HG03571 (cell line): ENCODE results near the gene DLGAP4.

Experiments
- ATAC-seq: cut with Tn5 transposase; IDR thresholded peaks from one replicate; pipeline ENCODE4 v1.9.1; 2021; ENCODE audit not compliant: unreplicated experiment

The DLGAP4 gene

GRCh38 chr20:36275011-36275410 is 31.1 kb upstream of the DLGAP4 start:
- no peak for ATAC-seq

GRCh38 chr20:36275441-36276189 is 30.5 kb upstream of the DLGAP4 start:
- ATAC-seq = no peak

- ATAC-seq = no peak
Observed at GRCh38 chr20:36277546-36277945, 28.6 kb upstream of the DLGAP4 start.

DNA sequence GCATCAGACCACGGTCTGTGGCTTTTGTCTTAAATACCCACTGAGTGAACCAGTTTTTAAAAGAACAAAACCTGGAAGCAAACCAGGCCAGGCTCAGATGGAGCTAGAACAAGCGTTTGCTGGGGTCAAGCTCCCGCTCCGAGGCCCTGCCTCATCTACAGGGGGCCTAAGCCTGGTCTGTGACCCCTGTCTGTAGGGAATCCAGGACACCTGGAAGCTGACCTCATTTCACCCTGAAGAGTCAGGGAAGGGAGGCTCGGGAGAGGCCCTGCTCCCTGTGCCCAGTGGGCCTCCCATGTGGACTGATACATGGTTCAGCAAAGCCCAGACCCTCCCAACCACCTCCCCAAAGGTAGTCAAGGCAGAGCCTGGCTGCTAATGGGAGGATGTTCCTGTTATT is 26.8 kb upstream of the DLGAP4 start:
- no peak for ATAC-seq

DNA sequence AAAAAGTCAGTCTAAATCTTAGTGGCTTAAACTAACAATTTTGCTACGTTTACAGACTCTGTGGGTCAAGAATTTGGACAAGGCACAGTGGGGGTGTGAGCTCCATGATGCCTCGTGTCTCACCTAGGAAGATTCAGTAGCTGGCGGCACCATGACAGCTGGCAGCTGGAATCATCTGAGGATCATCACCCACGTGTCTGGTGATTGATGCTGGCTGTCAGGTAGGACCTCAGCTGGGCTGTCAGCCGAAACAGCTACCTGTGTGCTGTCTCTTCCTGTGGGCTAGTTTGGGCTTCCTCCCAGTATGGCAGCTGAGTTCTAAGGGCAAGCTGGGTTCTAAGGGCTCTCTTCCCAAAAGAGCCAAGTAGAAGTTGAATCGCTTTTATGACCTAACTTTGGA is 26.4 kb upstream of the DLGAP4 start:
- ATAC-seq = no peak

- no peak for ATAC-seq
Observed at GRCh38 chr20:36281785-36282380, 24.3 kb upstream of the DLGAP4 start.

- ATAC-seq = no peak
Observed at GRCh38 chr20:36284751-36285150, 21.4 kb upstream of the DLGAP4 start.

- ATAC-seq = no peak
Observed at GRCh38 chr20:36285746-36286447, 20.2 kb upstream of the DLGAP4 start.

DNA sequence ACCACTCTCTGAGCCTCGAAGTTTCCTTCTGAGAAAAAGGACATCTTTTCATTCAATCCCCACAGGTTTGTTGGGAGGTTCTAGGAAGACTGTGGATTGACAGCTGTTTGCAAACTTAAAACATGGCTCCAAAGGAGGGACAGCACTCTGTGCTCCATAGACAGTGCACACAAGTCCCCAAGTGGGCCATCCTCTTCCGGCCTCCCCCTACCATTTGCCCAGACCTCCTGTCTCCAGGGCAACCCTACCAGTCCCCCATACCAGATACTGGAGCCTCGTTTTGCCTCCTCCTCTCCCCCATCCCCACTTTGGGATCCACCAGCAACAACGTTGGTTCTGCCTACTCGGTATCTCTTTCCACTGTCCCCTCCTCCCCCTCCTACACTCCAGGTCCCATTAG is 8.5 kb upstream of the DLGAP4 start:
- ATAC-seq = no peak

GRCh38 chr20:36298061-36298460 is 8.1 kb upstream of the DLGAP4 start:
- ATAC-seq = no peak

GRCh38 chr20:36298795-36299339 is 7.3 kb upstream of the DLGAP4 start:
- no peak for ATAC-seq

GRCh38 chr20:36299459-36299858 is 6.7 kb upstream of the DLGAP4 start:
- no peak for ATAC-seq

DNA sequence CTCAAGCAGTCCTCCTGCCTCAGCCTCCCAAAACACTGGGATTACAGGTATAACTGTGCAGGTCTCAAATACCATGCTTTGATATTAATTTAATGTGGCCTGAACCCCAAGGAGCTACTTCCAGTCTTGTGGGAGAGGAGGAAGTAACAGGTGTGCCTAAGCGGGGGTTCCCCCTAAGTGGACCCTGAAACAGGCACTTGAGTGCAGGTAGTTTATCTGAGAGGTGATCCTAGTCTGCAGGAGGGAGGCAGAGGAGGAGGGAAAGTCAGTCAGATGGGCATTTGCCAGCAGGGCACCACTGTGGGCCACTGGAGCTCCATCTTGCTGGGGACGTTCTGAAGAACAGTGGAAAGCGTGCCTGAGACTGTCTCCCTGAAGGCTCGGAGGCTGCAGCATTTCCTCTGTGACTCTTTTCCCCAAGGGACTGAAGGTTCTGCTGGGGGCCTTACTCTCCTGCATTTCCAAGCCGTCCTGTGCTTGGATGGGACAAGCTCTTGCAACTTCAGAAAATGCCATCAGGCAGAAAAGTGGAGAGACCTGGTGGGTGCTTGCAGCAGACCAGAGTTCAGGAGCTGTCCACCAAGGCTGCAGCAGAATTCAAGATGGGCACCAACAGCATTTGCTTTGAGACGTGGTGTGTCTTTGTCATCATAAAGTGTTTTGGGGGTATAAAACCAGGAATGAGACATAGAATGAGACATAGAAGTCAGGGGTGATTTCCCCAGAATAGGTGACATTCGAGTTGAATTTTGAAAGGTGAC is 4.6 kb upstream of the DLGAP4 start:
- ATAC-seq = no peak

DNA sequence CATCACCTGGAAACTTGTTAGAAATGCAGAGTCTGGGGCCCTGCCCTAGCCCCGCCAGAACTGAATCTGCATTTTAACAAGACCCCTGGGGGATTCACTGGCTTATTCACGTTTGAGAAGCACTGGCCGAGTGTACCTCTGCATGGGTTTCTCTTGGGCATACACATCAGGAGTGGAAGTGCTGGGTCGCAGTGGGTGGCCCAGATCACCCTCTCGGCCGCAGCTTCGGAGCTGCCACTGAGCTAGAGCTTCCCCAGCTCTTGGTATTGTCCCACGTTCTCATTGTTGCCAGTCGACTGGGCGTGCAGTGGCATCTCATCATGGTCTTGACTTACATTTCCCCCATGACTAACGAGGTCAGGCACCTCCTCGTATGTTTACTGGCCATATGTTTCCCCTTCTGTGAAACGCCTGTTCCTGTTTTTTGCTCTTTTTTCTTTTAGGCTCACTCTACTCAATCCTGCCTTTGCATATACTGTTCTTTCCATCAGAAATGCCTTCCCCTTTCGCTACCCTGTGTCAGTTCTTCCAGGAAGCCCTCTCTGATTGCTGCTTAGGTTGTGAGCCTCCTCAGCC is 3.0 kb upstream of the DLGAP4 start:
- no peak for ATAC-seq

DNA sequence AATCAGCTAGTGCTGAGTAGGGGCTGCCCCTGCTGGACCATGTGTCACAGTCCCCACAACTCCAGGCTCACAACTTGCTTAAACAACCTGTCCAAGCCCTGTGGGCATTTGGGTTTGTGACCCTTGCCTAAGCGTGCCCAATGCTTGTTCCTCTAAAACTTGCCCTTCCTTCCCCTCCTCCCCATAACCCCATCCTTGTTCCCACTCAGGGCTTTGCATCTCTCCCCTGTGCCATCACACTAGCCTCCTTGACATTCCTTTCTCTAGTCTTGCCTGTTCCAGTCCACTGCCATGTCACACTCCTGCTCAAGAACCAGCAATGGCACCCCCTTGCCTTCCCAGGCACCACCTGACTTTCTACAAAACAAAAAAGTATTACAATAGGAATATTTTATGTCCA is 2.3 kb upstream of the DLGAP4 start:
- ATAC-seq = no peak

GRCh38 chr20:36304786-36305495 is 1.2 kb upstream of the DLGAP4 start:
- no peak for ATAC-seq

DNA sequence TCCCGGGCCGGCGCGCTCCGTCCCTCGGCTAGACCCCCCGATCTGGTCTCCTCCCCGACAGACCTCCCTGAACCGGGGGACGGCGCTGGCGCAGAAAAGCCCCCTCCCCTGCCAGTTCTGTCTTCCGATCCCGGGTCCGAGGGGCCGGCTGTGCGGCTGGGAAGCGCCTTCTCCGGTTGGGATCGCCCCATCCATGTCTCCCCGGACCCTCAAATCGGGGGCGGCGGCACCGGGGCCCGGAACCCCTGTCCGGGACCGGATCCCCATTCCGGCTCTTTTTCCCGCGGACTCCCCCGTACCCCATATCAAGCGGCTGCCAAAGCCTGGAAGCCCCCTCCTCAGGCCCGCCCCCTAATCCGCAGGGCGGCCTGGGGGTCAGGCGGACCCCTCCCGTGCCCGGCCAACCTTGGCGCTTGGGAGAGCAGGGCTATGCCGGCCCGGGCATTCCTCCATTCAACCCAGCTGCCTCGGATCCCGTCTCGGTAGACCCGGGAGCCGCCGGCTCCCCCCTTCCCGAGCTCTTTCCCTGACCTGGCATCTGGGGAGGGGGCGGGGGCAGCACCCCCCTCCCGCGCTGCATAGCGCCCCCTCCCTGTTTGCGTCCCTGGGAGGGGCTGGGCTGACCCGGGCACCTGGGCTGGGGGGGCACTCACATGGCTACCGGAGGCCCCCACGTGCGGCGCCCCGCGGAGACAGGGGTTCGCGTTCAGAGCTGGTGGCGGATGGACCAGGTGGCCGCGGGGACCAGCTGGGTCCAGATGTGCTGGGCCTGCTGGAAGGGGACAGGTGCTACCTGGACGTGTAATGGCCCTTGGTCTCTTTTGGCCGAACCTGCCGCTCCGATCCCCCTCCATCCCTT is 643 bp downstream of the DLGAP4 start:
- ATAC-seq = no peak

DNA sequence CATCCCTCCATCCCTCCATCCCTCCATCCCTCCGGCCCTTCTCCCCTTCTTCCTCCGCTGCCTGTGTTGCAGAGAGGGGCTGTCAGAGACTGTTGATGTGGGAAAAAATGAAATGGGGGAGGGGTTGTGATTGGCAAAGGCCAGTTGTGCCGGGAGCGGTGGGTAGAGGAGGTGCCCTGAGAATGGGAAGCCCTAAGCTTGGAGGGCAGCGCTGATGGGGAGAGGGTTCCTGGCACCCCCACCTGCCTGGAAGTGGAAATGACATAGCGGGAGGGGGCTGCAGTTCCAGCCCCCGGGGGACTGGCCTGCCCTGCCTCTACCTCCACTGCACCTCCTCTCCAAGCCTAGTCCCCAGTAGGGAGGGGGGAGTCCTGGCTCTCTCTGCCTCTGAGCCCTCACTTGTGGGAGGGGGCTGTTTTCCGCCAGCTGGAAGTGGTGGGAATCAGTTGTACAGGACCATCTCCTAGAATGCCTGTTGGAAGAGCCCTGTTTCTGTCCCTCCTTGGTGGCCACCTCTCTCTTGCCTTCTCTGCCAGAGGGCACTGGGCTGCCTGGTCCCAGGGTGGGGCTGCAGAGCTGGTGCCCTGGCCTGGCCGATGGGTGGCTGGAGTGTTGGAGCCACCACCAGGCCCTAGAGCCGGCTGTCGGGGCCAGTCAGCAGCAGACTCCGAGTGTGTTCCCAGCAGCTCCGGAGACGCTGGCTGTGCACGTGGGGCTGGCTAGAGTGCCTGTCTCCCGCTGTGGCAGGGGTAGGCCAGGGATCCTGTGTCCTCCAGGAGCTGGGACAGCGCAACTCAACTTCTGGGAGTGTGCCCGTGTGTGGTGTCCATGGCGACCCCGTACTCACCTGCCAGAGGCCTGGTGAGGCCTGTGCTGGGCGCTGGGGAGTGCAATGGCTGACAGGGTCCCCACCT is 1.5 kb downstream of the DLGAP4 start:
- no peak for ATAC-seq
